Measurements from ENCODE around the gene NFIA. TPM values are rescaled to one million over a fixed set of nuclear protein-coding genes. Genes with fewer than 3 reads are reported as not detected.

NFIA gene
- total RNA-seq, 1 donor from 2014 or later: 12.4 TPM

- DNase-seq: no peak
These were observed 322.4 kb downstream of the NFIA start for GRCh38 chr1:61404597-61405376.

DNA sequence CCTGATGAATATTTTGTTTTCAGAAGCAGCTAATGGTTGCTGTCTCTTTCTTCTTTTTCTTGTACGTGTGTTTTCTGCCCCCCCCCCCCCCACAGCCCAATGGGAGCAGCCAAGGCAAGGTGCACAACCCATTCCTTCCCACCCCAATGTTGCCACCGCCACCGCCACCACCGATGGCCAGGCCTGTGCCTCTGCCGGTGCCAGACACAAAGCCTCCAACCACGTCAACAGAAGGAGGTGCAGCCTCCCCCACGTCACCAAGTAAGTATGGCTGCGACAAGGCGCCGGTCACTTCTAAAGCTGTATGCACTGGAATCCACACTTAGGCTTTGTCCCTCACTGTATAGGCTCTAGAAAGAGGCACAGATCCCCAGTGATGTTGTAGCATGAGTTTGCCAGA, 324.1 kb downstream of the NFIA start:
- no peak for DNase-seq

GRCh38 chr1:61412601-61413000, 330.2 kb downstream of the NFIA start:
- no peak for DNase-seq

- DNase-seq: peak; percentile 37
These were observed 336.8 kb downstream of the NFIA start for GRCh38 chr1:61419196-61419595.

DNA sequence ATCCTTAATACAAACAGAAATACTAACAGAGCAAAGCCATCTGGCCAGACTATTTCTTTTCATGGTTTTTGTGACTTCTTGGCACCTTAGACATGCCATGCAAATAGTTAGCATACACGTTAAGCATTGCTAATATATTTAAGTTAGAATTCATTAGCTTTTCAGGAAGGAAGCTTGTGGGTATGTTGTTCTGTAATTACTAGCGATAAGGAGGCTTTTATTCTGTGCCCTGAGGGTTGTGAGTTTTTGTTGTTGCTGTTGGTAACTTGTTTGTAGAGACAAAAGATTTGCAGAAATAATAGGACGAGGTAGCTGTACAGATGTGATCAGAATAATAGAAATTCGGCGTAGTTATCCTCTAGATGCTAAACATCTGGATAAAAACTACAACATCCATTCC, 337.3 kb downstream of the NFIA start:
- DNase-seq: peak; percentile 58

GRCh38 chr1:61420243-61420642, 337.9 kb downstream of the NFIA start:
- DNase-seq: no peak

- no peak for DNase-seq
These were observed 338.8 kb downstream of the NFIA start for GRCh38 chr1:61420909-61421835.

GRCh38 chr1:61423643-61424042, 341.3 kb downstream of the NFIA start:
- DNase-seq: no peak

- no peak for DNase-seq
These were observed 342.0 kb downstream of the NFIA start for GRCh38 chr1:61424382-61424781.

- DNase-seq: no peak
These were observed 342.7 kb downstream of the NFIA start for GRCh38 chr1:61425040-61425439.

DNA sequence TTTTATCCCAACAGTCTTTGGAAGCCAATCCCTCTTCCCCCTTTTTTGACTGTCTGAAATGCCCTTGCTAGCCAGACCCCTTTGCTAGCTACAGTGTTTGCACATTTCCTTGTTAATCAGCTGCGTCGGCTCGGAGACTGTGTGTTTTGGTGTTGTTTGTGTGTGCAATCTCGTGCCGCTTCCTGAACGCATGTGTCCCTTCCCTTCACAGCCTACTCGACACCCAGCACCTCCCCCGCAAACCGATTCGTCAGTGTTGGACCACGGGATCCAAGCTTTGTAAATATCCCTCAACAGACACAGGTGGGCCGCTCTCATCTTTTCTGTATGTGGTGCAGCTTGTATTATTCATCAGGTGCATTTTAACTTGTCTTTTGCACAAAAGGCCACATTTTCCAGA, 343.9 kb downstream of the NFIA start:
- peak; percentile 63 for DNase-seq

- DNase-seq: no peak
These were observed 344.5 kb downstream of the NFIA start for GRCh38 chr1:61426885-61427284.

DNA sequence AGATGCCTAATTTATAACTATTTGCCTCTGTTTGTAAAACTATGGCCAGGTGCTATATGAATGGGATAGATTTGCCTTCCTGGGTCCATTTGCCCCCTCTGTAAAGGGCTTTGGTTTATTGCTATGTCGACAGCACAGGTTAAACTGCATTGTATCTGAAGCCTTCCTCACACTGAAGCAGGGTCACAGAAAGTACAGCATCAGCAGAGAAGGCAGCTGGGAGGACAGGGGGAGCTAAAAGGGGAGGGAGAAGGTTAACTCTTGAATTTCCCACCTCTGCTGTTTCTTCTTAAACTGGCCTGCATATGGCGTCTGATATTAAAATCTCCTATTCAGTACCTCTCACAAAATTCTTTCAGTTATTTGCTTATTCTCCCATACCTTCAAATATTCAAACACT, 345.1 kb downstream of the NFIA start:
- DNase-seq: no peak

GRCh38 chr1:61428146-61428545, 345.8 kb downstream of the NFIA start:
- no peak for DNase-seq

- DNase-seq: no peak
These were observed 350.4 kb downstream of the NFIA start for GRCh38 chr1:61432616-61433388.

DNA sequence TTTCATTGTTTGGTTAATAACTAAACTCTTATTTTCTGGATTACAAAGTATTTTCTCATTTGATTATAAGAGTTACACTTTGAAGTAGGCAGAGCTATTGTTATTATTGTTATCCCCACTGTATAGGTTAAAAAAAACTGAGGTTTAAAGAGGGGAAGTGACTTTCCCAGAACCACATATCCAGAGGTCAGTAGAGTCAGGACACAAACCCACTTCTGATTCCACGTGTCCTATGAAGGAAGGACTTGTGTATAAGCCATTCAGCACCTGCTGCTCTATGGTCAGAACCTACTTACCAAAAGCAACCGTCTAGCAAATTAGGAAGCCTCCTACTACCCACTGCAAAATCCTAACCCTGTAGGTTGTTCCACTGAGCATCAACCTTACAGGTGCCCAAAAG, 351.3 kb downstream of the NFIA start:
- DNase-seq: peak; percentile 49

DNA sequence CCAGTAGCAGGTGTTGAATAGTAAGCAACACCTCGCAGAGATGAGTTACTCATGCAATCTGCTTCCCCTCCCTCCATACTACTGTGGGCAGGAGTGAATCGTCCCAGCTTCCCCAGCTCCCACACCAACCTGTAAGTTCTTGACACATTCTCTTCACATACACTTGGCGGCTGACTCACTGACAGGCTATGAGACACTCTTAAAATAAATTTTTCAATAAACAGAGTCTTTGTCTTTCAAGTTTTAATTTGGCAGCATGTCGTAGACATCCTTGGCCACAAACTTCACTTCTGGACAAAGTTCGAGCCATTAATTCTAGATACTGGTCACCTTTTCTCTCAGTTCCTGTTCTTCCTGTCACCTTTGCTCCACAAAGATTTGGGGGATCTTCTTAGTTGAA, 351.9 kb downstream of the NFIA start:
- peak; percentile 67 for DNase-seq

DNA sequence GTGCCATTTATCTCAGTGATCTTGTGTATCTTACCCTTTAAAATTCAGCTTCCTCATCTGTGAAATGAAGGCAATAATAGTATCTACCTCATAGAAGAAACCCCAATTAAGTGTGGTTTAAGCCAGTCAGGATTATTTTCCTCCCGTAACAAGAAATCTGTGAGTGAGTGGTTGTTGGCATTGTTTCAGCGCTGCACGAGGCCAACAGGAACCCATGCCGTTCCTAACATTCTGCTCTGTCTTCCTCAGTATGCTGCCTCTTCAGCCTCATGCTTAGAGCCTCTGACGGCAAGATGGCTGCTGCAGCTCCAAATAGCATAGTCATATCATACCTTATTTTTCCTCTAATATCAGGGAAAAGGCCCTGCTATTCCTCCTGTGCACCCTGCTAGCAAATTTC, 352.9 kb downstream of the NFIA start:
- DNase-seq: peak; percentile 72

GRCh38 chr1:61436016-61436415, 353.7 kb downstream of the NFIA start:
- peak; percentile 98 for DNase-seq

DNA sequence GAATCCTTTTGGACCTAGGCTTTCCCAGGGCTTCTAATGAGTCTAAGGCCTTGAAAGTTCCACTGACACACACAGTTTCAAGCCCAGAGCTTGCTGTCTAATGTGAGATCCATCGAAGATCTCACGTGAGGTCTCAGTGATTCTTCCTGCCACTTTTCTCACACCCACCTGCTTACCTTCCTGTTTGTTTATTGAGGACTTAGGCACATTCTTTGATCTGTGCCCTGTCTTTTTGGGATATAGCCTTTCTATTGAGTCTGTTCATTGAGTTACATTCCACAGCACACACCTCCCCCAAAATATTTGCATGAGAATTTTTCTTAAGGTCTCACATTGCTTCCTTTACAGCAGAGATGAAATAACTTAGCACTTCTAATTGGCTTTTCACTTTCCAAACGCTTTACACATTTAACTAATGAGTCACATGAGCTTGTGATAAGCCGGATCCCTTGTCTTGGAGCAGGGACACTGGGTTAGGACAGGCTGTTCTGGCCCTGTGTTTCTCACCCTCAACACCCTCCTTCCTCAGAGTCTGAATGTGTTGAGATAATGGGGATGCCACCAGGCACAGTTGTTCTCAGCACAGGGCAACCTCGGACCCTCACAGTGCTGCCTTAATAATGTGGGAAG, 354.2 kb downstream of the NFIA start:
- peak; percentile 69 for DNase-seq

- DNase-seq: no peak
These were observed 356.9 kb downstream of the NFIA start for GRCh38 chr1:61439234-61439633.

- peak; percentile 35 for DNase-seq
These were observed 359.4 kb downstream of the NFIA start for GRCh38 chr1:61441723-61442262.
